Measurements from ENCODE around the gene SYNM. TPM values are rescaled to one million over a fixed set of nuclear protein-coding genes. Genes with fewer than 3 reads are reported as not detected.

The SYNM gene
- total and polyA plus RNA-seq, 2 experiments from 2014 or later = 9.7 to 13.8 TPM

DNA sequence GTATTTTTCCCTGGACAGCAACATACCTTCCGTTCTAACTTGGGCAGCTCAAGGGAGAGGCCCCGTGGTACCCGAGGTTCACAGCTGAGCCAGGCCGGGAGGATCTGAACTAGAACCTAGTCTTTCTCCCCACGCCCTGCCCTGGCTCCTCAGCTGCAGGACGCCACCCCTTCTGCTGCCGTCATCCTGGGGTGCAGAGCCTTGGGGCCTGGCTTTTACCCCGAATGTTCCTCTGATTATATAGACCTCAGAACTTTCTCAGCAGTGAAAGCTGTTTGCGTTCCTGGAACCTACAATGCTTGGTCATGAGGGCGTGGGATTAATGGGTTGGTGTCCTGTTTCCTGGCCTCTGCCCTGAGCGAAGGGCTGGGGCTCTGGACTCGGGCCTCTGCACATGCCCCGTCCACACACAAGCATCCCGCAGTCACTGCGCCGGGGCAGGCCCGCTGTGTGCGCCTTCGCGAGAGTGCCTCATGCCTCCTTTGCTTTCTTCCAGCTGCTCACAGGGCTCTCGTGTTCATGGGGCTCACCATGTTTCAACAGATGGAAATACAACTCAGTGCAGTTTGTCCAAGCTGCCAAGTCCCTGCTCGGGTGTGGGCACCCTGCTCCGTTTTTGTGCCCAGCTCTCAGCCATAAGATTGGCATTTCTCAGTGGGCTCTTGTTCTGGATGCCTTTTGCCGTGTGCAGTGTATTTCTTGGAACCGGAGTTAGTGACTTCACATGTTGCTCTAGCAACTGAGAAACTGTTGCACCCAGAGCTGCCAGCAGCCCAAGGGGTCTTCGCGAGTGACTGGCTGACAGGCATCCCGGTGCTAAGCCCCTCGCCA lies 20.4 kb downstream of the SYNM start:
- no peaks in the 10 kb centered on the region for H3K36me3 ChIP-seq (replicated peaks; ENCODE audit: insufficient read depth, low read depth)
- no peaks in the 10 kb centered on the region for H3K79me2 ChIP-seq
- H3K4me3 ChIP-seq = no peak overlapping the region
- H3K4me2 ChIP-seq = no peak overlapping the region
- H3K9me2 ChIP-seq (replicated peaks; ENCODE audit: insufficient read depth) = no peaks in the 10 kb centered on the region
- peaks cover 34% of the 10 kb centered on the region for H3K4me1 ChIP-seq (ENCODE audit: insufficient read depth)
- H4K20me1 ChIP-seq (ENCODE audit: insufficient read depth, poor library complexity, severe bottlenecking) = no peaks in the 10 kb centered on the region
- no peaks in the 10 kb centered on the region for H3K27me3 ChIP-seq
- peak overlapping the region; percentile 88 for H3K27ac ChIP-seq
- no peaks in the 10 kb centered on the region for H3K9me3 ChIP-seq (ENCODE audit: low read depth)
- TF ChIP-seq, protein P1, sequence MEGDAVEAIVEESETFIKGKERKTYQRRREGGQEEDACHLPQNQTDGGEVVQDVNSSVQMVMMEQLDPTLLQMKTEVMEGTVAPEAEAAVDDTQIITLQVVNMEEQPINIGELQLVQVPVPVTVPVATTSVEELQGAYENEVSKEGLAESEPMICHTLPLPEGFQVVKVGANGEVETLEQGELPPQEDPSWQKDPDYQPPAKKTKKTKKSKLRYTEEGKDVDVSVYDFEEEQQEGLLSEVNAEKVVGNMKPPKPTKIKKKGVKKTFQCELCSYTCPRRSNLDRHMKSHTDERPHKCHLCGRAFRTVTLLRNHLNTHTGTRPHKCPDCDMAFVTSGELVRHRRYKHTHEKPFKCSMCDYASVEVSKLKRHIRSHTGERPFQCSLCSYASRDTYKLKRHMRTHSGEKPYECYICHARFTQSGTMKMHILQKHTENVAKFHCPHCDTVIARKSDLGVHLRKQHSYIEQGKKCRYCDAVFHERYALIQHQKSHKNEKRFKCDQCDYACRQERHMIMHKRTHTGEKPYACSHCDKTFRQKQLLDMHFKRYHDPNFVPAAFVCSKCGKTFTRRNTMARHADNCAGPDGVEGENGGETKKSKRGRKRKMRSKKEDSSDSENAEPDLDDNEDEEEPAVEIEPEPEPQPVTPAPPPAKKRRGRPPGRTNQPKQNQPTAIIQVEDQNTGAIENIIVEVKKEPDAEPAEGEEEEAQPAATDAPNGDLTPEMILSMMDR (IDR thresholded peaks at IDR 0.05; ENCODE audit: poor library complexity) = no peak
- no peak for TF ChIP-seq EZH2 (IDR thresholded peaks at IDR 0.05; ENCODE audit: borderline replicate concordance)
- TF ChIP-seq EZH2phosphoT487 (IDR thresholded peaks at IDR 0.05; ENCODE audit: low read depth, severe bottlenecking, unreplicated experiment) = no peak
- no peak for DNase-seq (ENCODE audit: low spot score)
- H2AFZ ChIP-seq = no peak overlapping the region
- WGBS (ENCODE audit: low lambda C conversion rate, missing lambda C conversion rate) = 89% methylated on average over 29 of the region's 29 CpGs

- no peak for DNase-seq (ENCODE audit: low spot score)
- TF ChIP-seq EZH2phosphoT487 (IDR thresholded peaks at IDR 0.05; ENCODE audit: low read depth, severe bottlenecking, unreplicated experiment) = no peak
- TF ChIP-seq, protein P1 (IDR thresholded peaks at IDR 0.05; ENCODE audit: poor library complexity) = no peak
- Histone ChIP-seq H3K27ac (no peak overlapping the region), H4K20me1 (ENCODE audit: insufficient read depth, poor library complexity, severe bottlenecking) (no peaks in the 10 kb centered on the region), H3K79me2 (no peaks in the 10 kb centered on the region), H3K4me3 (no peak overlapping the region), H3K4me1 (ENCODE audit: insufficient read depth) (peaks cover 34% of the 10 kb centered on the region), H3K36me3 (replicated peaks; ENCODE audit: insufficient read depth, low read depth) (no peaks in the 10 kb centered on the region), H3K4me2 (no peak overlapping the region), H3K9me3 (ENCODE audit: low read depth) (no peaks in the 10 kb centered on the region), H2AFZ (no peak overlapping the region), H3K9me2 (replicated peaks; ENCODE audit: insufficient read depth) (no peaks in the 10 kb centered on the region), H3K27me3 (no peaks in the 10 kb centered on the region)
- WGBS (ENCODE audit: low lambda C conversion rate, missing lambda C conversion rate) = 91% methylated on average over 6 of the region's 7 CpGs
Measured at GRCh38 chr15:99126131-99126588, 21.3 kb downstream of the SYNM start.

DNA sequence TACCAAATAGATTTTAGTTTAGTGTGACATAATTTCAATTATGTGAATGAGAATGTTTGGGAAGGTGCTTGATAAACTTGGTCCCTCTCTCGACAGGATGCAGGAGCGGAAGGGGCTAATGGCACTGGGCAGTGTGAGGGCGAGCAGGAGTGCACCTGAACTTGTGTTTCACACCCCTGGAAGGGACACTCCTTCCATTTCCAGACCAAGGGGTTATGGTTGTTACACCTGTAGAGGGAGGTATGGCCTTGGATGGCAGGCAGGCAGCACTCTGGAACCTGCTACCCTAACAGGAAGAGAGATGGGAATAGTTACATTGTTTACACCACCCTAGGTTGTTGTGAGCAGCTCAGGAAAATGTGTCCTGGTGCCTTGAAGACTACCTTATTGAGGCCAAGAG lies 22.1 kb downstream of the SYNM start:
- Histone ChIP-seq H3K36me3 (replicated peaks; ENCODE audit: insufficient read depth, low read depth) (no peaks in the 10 kb centered on the region), H3K9me2 (replicated peaks; ENCODE audit: insufficient read depth) (no peaks in the 10 kb centered on the region), H3K4me3 (no peak overlapping the region), H3K27me3 (no peaks in the 10 kb centered on the region), H3K79me2 (no peaks in the 10 kb centered on the region), H3K4me1 (ENCODE audit: insufficient read depth) (peaks cover 30% of the 10 kb centered on the region), H3K27ac (no peak overlapping the region), H3K9me3 (ENCODE audit: low read depth) (no peaks in the 10 kb centered on the region), H2AFZ (no peak overlapping the region), H3K4me2 (no peak overlapping the region), H4K20me1 (ENCODE audit: insufficient read depth, poor library complexity, severe bottlenecking) (no peaks in the 10 kb centered on the region)
- WGBS (ENCODE audit: low lambda C conversion rate, missing lambda C conversion rate) = 97% methylated on average over 3 of the region's 3 CpGs
- DNase-seq (ENCODE audit: low spot score) = no peak
- no peak for TF ChIP-seq EZH2 (IDR thresholded peaks at IDR 0.05; ENCODE audit: borderline replicate concordance)
- TF ChIP-seq, protein P1 (IDR thresholded peaks at IDR 0.05; ENCODE audit: poor library complexity) = no peak
- no peak for TF ChIP-seq EZH2phosphoT487 (IDR thresholded peaks at IDR 0.05; ENCODE audit: low read depth, severe bottlenecking, unreplicated experiment)

All from hepatocyte (in vitro differentiated cells).